ENCODE results near the gene CCBE1.

Gene CCBE1

GRCh38 chr18:59509481-59510442 lies 187.5 kb downstream of the CCBE1 start:
- in situ Hi-C loops (cut with HindIII; ENCODE audit: low sequenced_read_pairs), result loop anchor here (5.0 kb wide), 2 partner anchors 43 to 88 kb away; no protein-coding TSS in a partner anchor
- H3K4me3 ChIP-seq (ENCODE audit: low read depth, low read length), result no peak overlapping the region
- TF ChIP-seq CTCF (IDR thresholded peaks at IDR 0.05; ENCODE audit: low read depth, low read length, missing control alignments), result no peak
- DNase-seq (ENCODE audit: low read depth), result no peak

- TF ChIP-seq CTCF (IDR thresholded peaks at IDR 0.05; ENCODE audit: low read depth, low read length, missing control alignments), result no peak
- no peak for DNase-seq (ENCODE audit: low read depth)
- in situ Hi-C loops (cut with HindIII; ENCODE audit: low sequenced_read_pairs), result loop anchor here (5.0 kb wide), 2 partner anchors 47 to 92 kb away; no protein-coding TSS in a partner anchor
Observed at GRCh38 chr18:59505356-59505755, 191.9 kb downstream of the CCBE1 start.

GRCh38 chr18:59502274-59503175 lies 194.7 kb downstream of the CCBE1 start:
- in situ Hi-C loops (cut with HindIII; ENCODE audit: low sequenced_read_pairs), result no loop called here
- peak; percentile 76 for DNase-seq (ENCODE audit: low read depth)
- H3K4me3 ChIP-seq (ENCODE audit: low read depth, low read length), result no peak overlapping the region
- TF ChIP-seq CTCF (IDR thresholded peaks at IDR 0.05; ENCODE audit: low read depth, low read length, missing control alignments), result no peak

More at GRCh38 chr18:59505356-59505755, 191.9 kb downstream of the CCBE1 start:
- H3K4me3 ChIP-seq (ENCODE audit: low read depth, low read length), result no peak overlapping the region

GRCh38 chr18:59501920-59502273 lies 195.3 kb downstream of the CCBE1 start:
- in situ Hi-C loops (cut with HindIII; ENCODE audit: low sequenced_read_pairs), result no loop called here

GRCh38 chr18:59500765-59501164 lies 196.5 kb downstream of the CCBE1 start:
- in situ Hi-C loops (cut with HindIII; ENCODE audit: low sequenced_read_pairs), result no loop called here
- TF ChIP-seq CTCF (IDR thresholded peaks at IDR 0.05; ENCODE audit: low read depth, low read length, missing control alignments), result no peak
- DNase-seq (ENCODE audit: low read depth), result no peak
- no peak overlapping the region for H3K4me3 ChIP-seq (ENCODE audit: low read depth, low read length)

More at GRCh38 chr18:59501920-59502273, 195.3 kb downstream of the CCBE1 start:
- no peak overlapping the region for H3K4me3 ChIP-seq (ENCODE audit: low read depth, low read length)
- no peak for TF ChIP-seq CTCF (IDR thresholded peaks at IDR 0.05; ENCODE audit: low read depth, low read length, missing control alignments)
- DNase-seq (ENCODE audit: low read depth), result no peak

GRCh38 chr18:59498506-59499086 lies 198.6 kb downstream of the CCBE1 start:
- DNase-seq (ENCODE audit: low read depth), result no peak
- H3K4me3 ChIP-seq (ENCODE audit: low read depth, low read length), result no peak overlapping the region
- TF ChIP-seq CTCF (IDR thresholded peaks at IDR 0.05; ENCODE audit: low read depth, low read length, missing control alignments), result no peak
- in situ Hi-C loops (cut with HindIII; ENCODE audit: low sequenced_read_pairs), result no loop called here

Data from astrocyte of the cerebellum (primary cell).